Ascending aorta (tissue), 2 donors: ENCODE data around the gene G3BP1. TPM values are rescaled to one million over a fixed set of nuclear protein-coding genes. Genes with fewer than 3 reads are reported as not detected.

ENCODE experiments used
- DNase-seq, 2 donors: peaks; one replicate each; pipeline ENCODE4 v3.0.0-alpha.2; 2019; ENCODE audit warnings: low spot score in 2 of 2
- H3K27ac ChIP-seq, 2 donors: fragments of 200-600 bp; sonication (generic); one replicate each; pipeline ENCODE4 v1.5.1; 2016 to 2017; ENCODE audit warnings: mild to moderate bottlenecking in 1 of 2
- H3K27me3 ChIP-seq: fragments of 200-600 bp; sonication (generic); one replicate; pipeline ENCODE4 v1.5.1; 2017
- H3K36me3 ChIP-seq, 2 donors: fragments of 200-600 bp; sonication (generic); one replicate each; pipeline ENCODE4 v1.5.1; 2016
- H3K4me1 ChIP-seq, 2 donors: fragments of 200-600 bp; sonication (generic); one replicate each; pipeline ENCODE4 v1.5.1; 2016 to 2017; ENCODE audit warnings: mild to moderate bottlenecking in 1 of 2
- H3K4me3 ChIP-seq, 2 donors: fragments of 200-600 bp; sonication (generic); one replicate each; pipeline ENCODE4 v1.5.1; 2016 to 2017; ENCODE audit warnings: mild to moderate bottlenecking in 1 of 2
- H3K9me3 ChIP-seq, 2 donors: fragments of 200-600 bp; sonication (generic); one replicate each; pipeline ENCODE4 v1.5.1; 2016
- CTCF ChIP-seq, 3 experiments: fragments of 200-600 bp in 2 of 3; fragments of 450-650 bp in 1 of 3; sonication (generic) in 2 of 3; IDR thresholded peaks; one replicate each; pipeline ENCODE4 v1.5.1; 2016 to 2019; ENCODE audit warnings: antibody characterized with exemption in 3 of 3, mild to moderate bottlenecking in 1 of 3, moderate library complexity in 1 of 3
- intact Hi-C: fragments of 100-400 bp; cut with DNase I; formaldehyde crosslinking; loops from one replicate; pipeline ENCODE4 v1.15.1; 2023
- total RNA-seq: library from RNA; depleted of rRNA; stranded (reverse); fragments of >200 nt; gene quantifications from one replicate; pipeline ENCODE4 v1.1.0, GENCODE V29; 2016

G3BP1 gene
- total RNA-seq, 1 donor from 2014 or later: 138 TPM

GRCh38 chr5:151811593-151812321 is 40.0 kb downstream of the G3BP1 start:
- no peaks in the 10 kb centered on the region for H3K9me3 ChIP-seq
- DNase-seq: no peak
- no peak overlapping the region for H3K27ac ChIP-seq
- no peak overlapping the region for H3K4me3 ChIP-seq
- peaks cover 4 to 33% of the 10 kb centered on the region in 2 donors for H3K36me3 ChIP-seq
- intact Hi-C loops: no loop called here
- no peak for TF ChIP-seq CTCF (IDR thresholded peaks at IDR 0.05)
- H3K4me1 ChIP-seq: peaks cover 0 to 12% of the 10 kb centered on the region in 2 donors
- no peaks in the 10 kb centered on the region for H3K27me3 ChIP-seq

GRCh38 chr5:151812757-151813309 is 41.1 kb downstream of the G3BP1 start:
- DNase-seq: no peak
- Histone ChIP-seq H3K9me3 (no peaks in the 10 kb centered on the region), H3K4me3 (no peak overlapping the region), H3K4me1 (peaks cover 0 to 9% of the 10 kb centered on the region in 2 donors), H3K27me3 (no peaks in the 10 kb centered on the region), H3K36me3 (peaks cover 0 to 27% of the 10 kb centered on the region in 2 donors), H3K27ac (no peak overlapping the region)
- intact Hi-C loops: no loop called here
- TF ChIP-seq CTCF (IDR thresholded peaks at IDR 0.05): no peak

GRCh38 chr5:151815051-151815450 is 43.3 kb downstream of the G3BP1 start:
- Histone ChIP-seq H3K4me1 (peaks cover 0 to 4% of the 10 kb centered on the region in 2 donors), H3K36me3 (peaks cover 0 to 24% of the 10 kb centered on the region in 2 donors), H3K9me3 (no peaks in the 10 kb centered on the region), H3K27me3 (no peaks in the 10 kb centered on the region), H3K27ac (no peak overlapping the region), H3K4me3 (no peak overlapping the region)
- intact Hi-C loops: no loop called here
- no peak for DNase-seq
- no peak for TF ChIP-seq CTCF (IDR thresholded peaks at IDR 0.05)

- no peak for TF ChIP-seq CTCF (IDR thresholded peaks at IDR 0.05)
- Histone ChIP-seq H3K27ac (no peak overlapping the region), H3K4me3 (no peak overlapping the region), H3K9me3 (no peaks in the 10 kb centered on the region), H3K4me1 (no peaks in the 10 kb centered on the region), H3K27me3 (no peaks in the 10 kb centered on the region), H3K36me3 (peaks cover 0 to 5% of the 10 kb centered on the region in 2 donors)
- intact Hi-C loops: no loop called here
- DNase-seq: no peak
Observed at GRCh38 chr5:151819830-151820229, 48.1 kb downstream of the G3BP1 start.

GRCh38 chr5:151820271-151820670 is 48.5 kb downstream of the G3BP1 start:
- DNase-seq: no peak
- Histone ChIP-seq H3K4me1 (no peaks in the 10 kb centered on the region), H3K36me3 (peaks cover 0 to 5% of the 10 kb centered on the region in 2 donors), H3K27ac (no peak overlapping the region), H3K9me3 (no peaks in the 10 kb centered on the region), H3K4me3 (no peak overlapping the region), H3K27me3 (no peaks in the 10 kb centered on the region)
- no peak for TF ChIP-seq CTCF (IDR thresholded peaks at IDR 0.05)
- intact Hi-C loops: no loop called here
